Sigmoid colon (tissue), 4 donors: Measurements from ENCODE around the gene INTS2.

Experiments
- CTCF ChIP-seq, 4 experiments: fragments of 450-650 bp in 3 of 4; fragments of 200-600 bp in 1 of 4; IDR thresholded peaks; one replicate each; pipeline ENCODE4 v1.5.1; 2016 to 2019; ENCODE audit warnings: antibody characterized with exemption in 4 of 4, mild to moderate bottlenecking in 3 of 4, moderate library complexity in 2 of 4
- EP300 ChIP-seq, 4 donors: sonication (generic); formaldehyde crosslinking; IDR thresholded peaks; one replicate each; pipeline ENCODE4 v1.6.1; 2017; ENCODE audit warnings: antibody characterized with exemption in 4 of 4
- POLR2A ChIP-seq, 2 donors: fragments of 450-650 bp; IDR thresholded peaks; one replicate each; pipeline ENCODE4 v1.6.1; 2016; ENCODE audit warnings: antibody characterized with exemption in 2 of 2, mild to moderate bottlenecking in 2 of 2, moderate library complexity in 2 of 2
- POLR2AphosphoS5 ChIP-seq, 4 donors: sonication (generic); formaldehyde crosslinking; IDR thresholded peaks; one replicate each; pipeline ENCODE4 v1.6.1; 2017; ENCODE audit warnings: antibody characterized with exemption in 4 of 4

GRCh38 chr17:61972311-61972710 is 44.5 kb upstream of the INTS2 start:
- TF ChIP-seq POLR2AphosphoS5 (IDR thresholded peaks at IDR 0.05) (no peak), POLR2A (IDR thresholded peaks at IDR 0.05) (no peak), CTCF (IDR thresholded peaks at IDR 0.05) (no peak), EP300 (IDR thresholded peaks at IDR 0.05) (no peak)
